Esophagus squamous epithelium (tissue), 5 donors: Measurements from ENCODE around the gene EMD. TPM values are rescaled to one million over a fixed set of nuclear protein-coding genes. Genes with fewer than 3 reads are reported as not detected.

ENCODE experiments used
- DNase-seq: peaks from one replicate; lab custom pipeline; 2025; lab: John Stamatoyannopoulos, UW
- H3K27ac ChIP-seq, 4 donors: fragments of 200-600 bp; sonication (generic); one replicate each; pipeline ENCODE4 v1.5.1; 2016 to 2019; ENCODE audit warnings: mild to moderate bottlenecking in 1 of 4
- H3K27me3 ChIP-seq, 4 donors: fragments of 200-600 bp; sonication (generic); 1 replicate in 3 of 4; 2 replicates in 1 of 4; pipeline versions ENCODE4 v1.5.1 to v1.6.0; 2017 to 2021; ENCODE audit warnings: antibody characterized with exemption in 1 of 4
- H3K36me3 ChIP-seq, 3 donors: fragments of 200-600 bp; sonication (generic); one replicate each; pipeline ENCODE4 v1.5.1; 2016 to 2019
- H3K4me1 ChIP-seq, 3 donors: fragments of 200-600 bp; sonication (generic); one replicate each; pipeline ENCODE4 v1.5.1; 2017 to 2019
- H3K4me3 ChIP-seq, 4 donors: fragments of 200-600 bp; sonication (generic); 1 replicate in 3 of 4; 2 replicates in 1 of 4; pipeline ENCODE4 v1.5.1; 2016 to 2019; ENCODE audit warnings: mild to moderate bottlenecking in 2 of 4, moderate library complexity in 1 of 4
- H3K9me3 ChIP-seq, 3 donors: fragments of 200-600 bp; sonication (generic); one replicate each; pipeline ENCODE4 v1.5.1; 2016 to 2019
- POLR2A ChIP-seq, 4 donors: fragments of 450-650 bp; IDR thresholded peaks; one replicate each; pipeline ENCODE4 v1.6.1; 2017; ENCODE audit warnings: antibody characterized with exemption in 4 of 4, mild to moderate bottlenecking in 4 of 4, moderate library complexity in 3 of 4
- WGBS, 2 donors: methylation state at CpG; one replicate each; pipeline ENCODE4 v1.1.5; 2018; 5-methylcytosine and 5-hydroxymethylcytosine counted together
- intact Hi-C: fragments of 100-400 bp; cut with DNase I; formaldehyde crosslinking; loops from one replicate; pipeline ENCODE4 v1.15.0; 2022
- total RNA-seq, 4 donors: library from RNA; depleted of rRNA; stranded (reverse); fragments of >200 nt; gene quantifications; one replicate each; pipeline ENCODE4 v1.1.0, GENCODE V29; 2016
- TF ChIP-seq, protein P1 (sequence below), 6 experiments: fragments of 450-650 bp in 4 of 6; fragments of 200-600 bp in 2 of 6; sonication (generic) in 2 of 6; IDR thresholded peaks; one replicate each; pipeline ENCODE4 v1.5.1; 2016 to 2019; ENCODE audit warnings: antibody characterized with exemption in 6 of 6, mild to moderate bottlenecking in 4 of 6, moderate library complexity in 4 of 6
- donor health status: DM: yes; HTN: yes; CAD: no.

EMD gene
- total RNA-seq, 4 donors from 2014 or later, result 12.7 to 50.1 (median 40.2) TPM

DNA sequence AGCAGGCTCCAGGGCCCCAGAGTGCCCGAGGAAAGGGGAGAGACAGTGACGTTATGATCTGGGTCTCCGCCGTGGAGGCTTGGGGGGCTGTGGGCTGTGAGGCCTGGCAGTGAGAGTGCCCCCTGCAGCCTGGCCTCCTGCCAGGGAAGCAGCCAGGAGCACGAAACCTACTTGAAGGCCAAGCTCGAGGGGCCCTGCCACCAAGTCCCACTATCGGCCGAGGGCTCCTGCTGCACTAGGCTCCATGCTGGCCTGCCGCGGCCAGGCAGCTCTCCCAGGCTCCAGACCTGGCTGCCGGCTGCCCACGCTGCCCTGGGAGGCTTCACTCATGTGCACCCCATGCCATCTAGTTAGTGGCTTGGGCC lies 23.3 kb upstream of the EMD start:
- 67% methylated on average over 5 of the region's 12 CpGs; no CpG with 5 or more reads in 1 of the 2 donors for WGBS, 2 donors
- no peak overlapping the region for H3K4me3 ChIP-seq
- H3K27ac ChIP-seq, result peak overlapping the region in 2 of 4 donors; percentile 17 to 32
- H3K36me3 ChIP-seq, result peaks cover 37 to 99% (median 52%) of the 10 kb centered on the region in 3 donors
- H3K9me3 ChIP-seq, result no peaks in the 10 kb centered on the region
- intact Hi-C loops, result no loop called here
- H3K27me3 ChIP-seq, result no peaks in the 10 kb centered on the region
- H3K4me1 ChIP-seq, result peaks cover 0 to 33% (median 0%) of the 10 kb centered on the region in 3 donors
- TF ChIP-seq, protein P1, sequence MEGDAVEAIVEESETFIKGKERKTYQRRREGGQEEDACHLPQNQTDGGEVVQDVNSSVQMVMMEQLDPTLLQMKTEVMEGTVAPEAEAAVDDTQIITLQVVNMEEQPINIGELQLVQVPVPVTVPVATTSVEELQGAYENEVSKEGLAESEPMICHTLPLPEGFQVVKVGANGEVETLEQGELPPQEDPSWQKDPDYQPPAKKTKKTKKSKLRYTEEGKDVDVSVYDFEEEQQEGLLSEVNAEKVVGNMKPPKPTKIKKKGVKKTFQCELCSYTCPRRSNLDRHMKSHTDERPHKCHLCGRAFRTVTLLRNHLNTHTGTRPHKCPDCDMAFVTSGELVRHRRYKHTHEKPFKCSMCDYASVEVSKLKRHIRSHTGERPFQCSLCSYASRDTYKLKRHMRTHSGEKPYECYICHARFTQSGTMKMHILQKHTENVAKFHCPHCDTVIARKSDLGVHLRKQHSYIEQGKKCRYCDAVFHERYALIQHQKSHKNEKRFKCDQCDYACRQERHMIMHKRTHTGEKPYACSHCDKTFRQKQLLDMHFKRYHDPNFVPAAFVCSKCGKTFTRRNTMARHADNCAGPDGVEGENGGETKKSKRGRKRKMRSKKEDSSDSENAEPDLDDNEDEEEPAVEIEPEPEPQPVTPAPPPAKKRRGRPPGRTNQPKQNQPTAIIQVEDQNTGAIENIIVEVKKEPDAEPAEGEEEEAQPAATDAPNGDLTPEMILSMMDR (IDR thresholded peaks at IDR 0.05), result no peak
- no peak for TF ChIP-seq POLR2A (IDR thresholded peaks at IDR 0.05)
- no peak for DNase-seq

DNA sequence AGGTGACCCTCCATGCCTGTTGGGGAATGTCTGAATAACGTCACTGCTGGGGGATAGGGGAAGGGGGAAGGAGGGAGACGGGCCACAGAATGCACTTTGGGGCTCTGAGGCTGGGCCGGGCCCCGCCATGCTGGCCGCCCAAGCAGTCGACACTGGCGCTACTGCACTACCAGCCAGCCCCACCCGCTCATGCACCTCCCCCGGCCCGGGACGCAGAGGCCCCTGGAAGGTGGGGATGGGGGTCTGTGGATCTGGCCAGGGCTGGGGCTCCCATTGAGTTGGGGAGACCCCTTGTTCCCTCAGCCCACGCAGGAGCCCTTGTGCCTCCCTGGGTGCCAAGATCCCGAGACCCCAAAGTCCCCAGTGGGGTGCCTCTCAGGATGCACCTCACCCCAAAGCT lies 22.5 kb upstream of the EMD start:
- TF ChIP-seq POLR2A (IDR thresholded peaks at IDR 0.05), result no peak
- TF ChIP-seq, protein P1 (IDR thresholded peaks at IDR 0.05), result no peak
- Histone ChIP-seq H3K9me3 (no peaks in the 10 kb centered on the region), H3K27me3 (no peaks in the 10 kb centered on the region), H3K4me1 (peaks cover 0 to 26% (median 0%) of the 10 kb centered on the region in 3 donors), H3K4me3 (no peak overlapping the region), H3K27ac (peak overlapping the region in 2 of 4 donors; percentile 11 to 17), H3K36me3 (peaks cover 37 to 96% (median 58%) of the 10 kb centered on the region in 3 donors)
- no CpG with 5 or more reads among the region's 13 CpGs for WGBS, 2 donors
- intact Hi-C loops, result no loop called here
- no peak for DNase-seq

DNA sequence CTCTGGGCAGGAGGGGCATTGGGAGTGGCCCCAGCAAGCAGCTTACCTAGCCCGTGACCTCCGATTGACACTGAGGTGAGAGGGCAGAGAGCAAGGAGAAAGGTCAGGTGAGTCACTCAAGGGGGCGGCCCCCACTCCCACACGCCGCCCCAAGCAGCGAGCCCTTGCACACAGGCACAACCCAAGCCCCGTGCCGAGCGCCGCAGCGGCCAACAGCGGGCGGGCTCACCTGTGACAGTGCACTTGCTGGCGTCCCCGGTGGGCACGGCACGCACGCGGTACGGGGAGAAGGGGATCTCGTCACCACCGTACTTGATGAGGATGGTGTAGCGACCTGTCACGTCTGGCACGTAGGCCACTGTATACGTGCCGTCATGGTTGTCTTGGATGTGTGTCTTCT lies 21.9 kb upstream of the EMD start:
- Histone ChIP-seq H3K4me3 (no peak overlapping the region), H3K27ac (peak overlapping the region in 2 of 4 donors; percentile 13 to 28), H3K9me3 (no peaks in the 10 kb centered on the region), H3K4me1 (peaks cover 0 to 26% (median 0%) of the 10 kb centered on the region in 3 donors), H3K27me3 (no peaks in the 10 kb centered on the region), H3K36me3 (peaks cover 37 to 96% (median 64%) of the 10 kb centered on the region in 3 donors)
- intact Hi-C loops, result no loop called here
- 75% methylated on average over 13 of the region's 27 CpGs; no CpG with 5 or more reads in 1 of the 2 donors for WGBS, 2 donors
- TF ChIP-seq POLR2A (IDR thresholded peaks at IDR 0.05), result no peak
- TF ChIP-seq, protein P1 (IDR thresholded peaks at IDR 0.05), result no peak
- DNase-seq, result no peak

DNA sequence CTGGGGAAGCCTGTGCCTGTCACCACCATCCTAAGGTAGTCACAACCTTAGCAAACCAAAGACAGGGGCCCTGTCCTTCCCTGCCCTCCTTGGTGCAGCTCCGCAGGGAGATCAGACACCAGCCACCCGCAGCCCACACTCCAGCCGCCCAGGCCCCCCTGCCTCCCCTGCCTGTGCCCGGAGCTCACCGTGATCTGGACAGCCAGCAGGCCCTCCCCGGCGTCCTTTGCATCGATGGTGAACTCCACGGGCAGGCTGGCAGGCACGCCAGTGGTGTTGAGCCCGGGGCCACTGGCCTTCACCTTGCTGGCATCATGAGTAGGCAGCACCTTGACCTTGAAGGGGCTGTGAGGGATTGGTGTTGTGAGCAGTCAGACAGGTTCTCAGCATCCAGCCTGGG lies 21.1 kb upstream of the EMD start:
- no peak for TF ChIP-seq POLR2A (IDR thresholded peaks at IDR 0.05)
- TF ChIP-seq, protein P1 (IDR thresholded peaks at IDR 0.05), result no peak
- no peak overlapping the region for H3K4me3 ChIP-seq
- no peaks in the 10 kb centered on the region for H3K27me3 ChIP-seq
- no peaks in the 10 kb centered on the region for H3K9me3 ChIP-seq
- peaks cover 34 to 96% (median 65%) of the 10 kb centered on the region in 3 donors for H3K36me3 ChIP-seq
- DNase-seq, result no peak
- H3K4me1 ChIP-seq, result peaks cover 0 to 26% (median 0%) of the 10 kb centered on the region in 3 donors
- intact Hi-C loops, result no loop called here
- 100% methylated on average over 1 of the region's 11 CpGs; no CpG with 5 or more reads in 1 of the 2 donors for WGBS, 2 donors
- H3K27ac ChIP-seq, result peak overlapping the region in 2 of 4 donors; percentile 21 to 28

- no peaks in the 10 kb centered on the region for H3K27me3 ChIP-seq
- H3K36me3 ChIP-seq, result peaks cover 28 to 96% (median 60%) of the 10 kb centered on the region in 3 donors
- H3K9me3 ChIP-seq, result no peaks in the 10 kb centered on the region
- peak overlapping the region in 1 of 4 donors; percentile 44 for H3K27ac ChIP-seq
- peaks cover 0 to 26% (median 0%) of the 10 kb centered on the region in 3 donors for H3K4me1 ChIP-seq
- intact Hi-C loops, result no loop called here
- H3K4me3 ChIP-seq, result no peak overlapping the region
- 76% methylated on average over 3 of the region's 6 CpGs; no CpG with 5 or more reads in 1 of the 2 donors for WGBS, 2 donors
- TF ChIP-seq, protein P1 (IDR thresholded peaks at IDR 0.05), result no peak
- TF ChIP-seq POLR2A (IDR thresholded peaks at IDR 0.05), result no peak
- DNase-seq, result no peak
These were observed 20.3 kb upstream of the EMD start for GRCh38 chrX:154358829-154359228.
